ENCODE data around the gene SMYD3.

The SMYD3 gene

GRCh38 chr1:246153796-246154212 lies 353.3 kb downstream of the SMYD3 start:
- H3K9me2 ChIP-seq (replicated peaks; ENCODE audit: insufficient read depth, low read length): no peaks in the 10 kb centered on the region

GRCh38 chr1:246152986-246153431 lies 354.1 kb downstream of the SMYD3 start:
- Histone ChIP-seq H3K27ac (ENCODE audit: low read length) (no peak overlapping the region), H3K4me1 (ENCODE audit: low read length) (no peaks in the 10 kb centered on the region)

More at GRCh38 chr1:246153796-246154212, 353.3 kb downstream of the SMYD3 start:
- H3K36me3 ChIP-seq (replicated peaks; ENCODE audit: insufficient read depth, low read length): no peaks in the 10 kb centered on the region
- TF ChIP-seq EZH2phosphoT487 (IDR thresholded peaks at IDR 0.05; ENCODE audit: low read length) (no peak), CTCF (IDR thresholded peaks at IDR 0.05; ENCODE audit: low read length) (no peak), EZH2 (optimal IDR thresholded peaks at IDR 0.05; ENCODE audit: low read depth, low read length) (no peak)
- no peaks in the 10 kb centered on the region for H3K27me3 ChIP-seq (replicated peaks; ENCODE audit: insufficient read depth, low read length)
- no peaks in the 10 kb centered on the region for H3K4me1 ChIP-seq (ENCODE audit: low read length)
- no peak overlapping the region for H3K27ac ChIP-seq (ENCODE audit: low read length)
- H3K4me3 ChIP-seq (ENCODE audit: low read length): no peak overlapping the region
- no peaks in the 10 kb centered on the region for H3K9me3 ChIP-seq (replicated peaks; ENCODE audit: insufficient read depth, low read length)
- no peak overlapping the region for H3K9ac ChIP-seq (ENCODE audit: low read length)
- H3K79me2 ChIP-seq (ENCODE audit: low read length): no peaks in the 10 kb centered on the region
- H2AFZ ChIP-seq (ENCODE audit: low read length): no peak overlapping the region
- no peaks in the 10 kb centered on the region for H4K20me1 ChIP-seq (ENCODE audit: insufficient read depth, low read length)
- no peak for DNase-seq
- H3K4me2 ChIP-seq (ENCODE audit: low read depth, low read length): no peak overlapping the region
- no peaks in the 10 kb centered on the region for H3F3A ChIP-seq (ENCODE audit: insufficient read depth, low read length)

DNA sequence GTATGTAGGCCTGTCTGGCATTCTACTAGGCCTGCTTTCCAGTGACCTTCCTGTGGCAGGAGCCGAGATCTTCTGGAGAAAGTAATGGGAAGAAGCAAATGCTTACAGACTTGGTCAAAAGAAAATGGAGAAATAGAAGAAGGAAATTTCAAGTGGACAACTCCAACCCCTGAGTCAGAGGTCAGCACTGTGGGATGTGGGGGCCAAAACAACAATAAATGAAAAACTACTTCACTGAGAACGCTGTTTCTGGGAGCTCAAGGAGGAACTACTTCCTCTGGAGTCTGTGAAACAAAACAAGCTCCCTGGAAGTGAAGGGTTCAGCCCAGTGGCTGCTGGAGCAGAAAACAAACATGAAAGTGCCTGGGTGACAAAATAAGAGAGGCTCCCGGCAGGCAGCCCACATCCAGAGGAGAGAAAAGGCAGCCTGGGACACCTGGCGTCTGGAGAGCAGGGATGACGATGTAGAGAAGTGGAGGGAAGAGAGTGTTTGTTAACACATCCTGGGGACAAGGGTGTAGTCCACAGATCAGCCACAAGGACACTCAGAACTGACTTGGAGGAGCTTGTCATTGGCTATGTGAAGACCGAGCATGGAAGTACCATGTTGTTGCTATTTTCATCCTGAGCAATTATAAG lies 355.2 kb downstream of the SMYD3 start:
- Histone ChIP-seq H3K9me3 (replicated peaks; ENCODE audit: insufficient read depth, low read length) (no peaks in the 10 kb centered on the region), H2AFZ (ENCODE audit: low read length) (no peak overlapping the region), H3K9me2 (replicated peaks; ENCODE audit: insufficient read depth, low read length) (no peaks in the 10 kb centered on the region), H3K27me3 (replicated peaks; ENCODE audit: insufficient read depth, low read length) (no peaks in the 10 kb centered on the region), H3K27ac (ENCODE audit: low read length) (no peak overlapping the region), H3F3A (ENCODE audit: insufficient read depth, low read length) (no peaks in the 10 kb centered on the region), H3K79me2 (ENCODE audit: low read length) (no peaks in the 10 kb centered on the region), H3K36me3 (replicated peaks; ENCODE audit: insufficient read depth, low read length) (no peaks in the 10 kb centered on the region), H3K4me3 (ENCODE audit: low read length) (no peak overlapping the region), H3K4me2 (ENCODE audit: low read depth, low read length) (no peak overlapping the region), H3K4me1 (ENCODE audit: low read length) (no peaks in the 10 kb centered on the region), H3K9ac (ENCODE audit: low read length) (no peak overlapping the region), H4K20me1 (ENCODE audit: insufficient read depth, low read length) (no peaks in the 10 kb centered on the region)
- TF ChIP-seq EZH2 (optimal IDR thresholded peaks at IDR 0.05; ENCODE audit: low read depth, low read length) (no peak), CTCF (IDR thresholded peaks at IDR 0.05; ENCODE audit: low read length) (no peak), EZH2phosphoT487 (IDR thresholded peaks at IDR 0.05; ENCODE audit: low read length) (no peak)
- no peak for DNase-seq

More at GRCh38 chr1:246152986-246153431, 354.1 kb downstream of the SMYD3 start:
- H3K4me2 ChIP-seq (ENCODE audit: low read depth, low read length): no peak overlapping the region
- no peak for DNase-seq
- no peak for TF ChIP-seq EZH2 (optimal IDR thresholded peaks at IDR 0.05; ENCODE audit: low read depth, low read length)
- TF ChIP-seq EZH2phosphoT487 (IDR thresholded peaks at IDR 0.05; ENCODE audit: low read length): no peak
- TF ChIP-seq CTCF (IDR thresholded peaks at IDR 0.05; ENCODE audit: low read length): no peak
- H4K20me1 ChIP-seq (ENCODE audit: insufficient read depth, low read length): no peaks in the 10 kb centered on the region
- H3K9me3 ChIP-seq (replicated peaks; ENCODE audit: insufficient read depth, low read length): no peaks in the 10 kb centered on the region
- no peak overlapping the region for H3K9ac ChIP-seq (ENCODE audit: low read length)
- no peak overlapping the region for H3K4me3 ChIP-seq (ENCODE audit: low read length)
- no peaks in the 10 kb centered on the region for H3K27me3 ChIP-seq (replicated peaks; ENCODE audit: insufficient read depth, low read length)
- no peaks in the 10 kb centered on the region for H3K9me2 ChIP-seq (replicated peaks; ENCODE audit: insufficient read depth, low read length)
- no peaks in the 10 kb centered on the region for H3K36me3 ChIP-seq (replicated peaks; ENCODE audit: insufficient read depth, low read length)
- no peak overlapping the region for H2AFZ ChIP-seq (ENCODE audit: low read length)
- no peaks in the 10 kb centered on the region for H3K79me2 ChIP-seq (ENCODE audit: low read length)
- no peaks in the 10 kb centered on the region for H3F3A ChIP-seq (ENCODE audit: insufficient read depth, low read length)
